Middle frontal gyrus (tissue), 1 donor: ENCODE measurements around the gene ADAMTS16.

Experiments
- DNase-seq: peaks from one replicate; pipeline ENCODE4 v3.0.0-alpha.2; 2015; ENCODE audit warnings: low spot score; ENCODE audit errors: extremely low spot score

Gene ADAMTS16

GRCh38 chr5:5341531-5342292, 201.6 kb downstream of the ADAMTS16 start:
- no peak for DNase-seq

- no peak for DNase-seq
Measured at GRCh38 chr5:5342784-5343183, 202.7 kb downstream of the ADAMTS16 start.

- DNase-seq, result no peak
Measured at GRCh38 chr5:5343568-5343967, 203.4 kb downstream of the ADAMTS16 start.

- no peak for DNase-seq
Measured at GRCh38 chr5:5344051-5344571, 204.0 kb downstream of the ADAMTS16 start.

GRCh38 chr5:5344606-5345005, 204.5 kb downstream of the ADAMTS16 start:
- DNase-seq, result no peak

- no peak for DNase-seq
Measured at GRCh38 chr5:5347442-5347841, 207.3 kb downstream of the ADAMTS16 start.

- no peak for DNase-seq
Measured at GRCh38 chr5:5348135-5348534, 208.0 kb downstream of the ADAMTS16 start.

GRCh38 chr5:5348576-5348975, 208.4 kb downstream of the ADAMTS16 start:
- DNase-seq, result no peak

GRCh38 chr5:5350101-5350500, 210.0 kb downstream of the ADAMTS16 start:
- no peak for DNase-seq

GRCh38 chr5:5351288-5351979, 211.3 kb downstream of the ADAMTS16 start:
- no peak for DNase-seq

- DNase-seq, result no peak
Measured at GRCh38 chr5:5352675-5353074, 212.5 kb downstream of the ADAMTS16 start.

- DNase-seq, result no peak
Measured at GRCh38 chr5:5353681-5354080, 213.6 kb downstream of the ADAMTS16 start.

- DNase-seq, result no peak
Measured at GRCh38 chr5:5356765-5357164, 216.6 kb downstream of the ADAMTS16 start.

GRCh38 chr5:5359618-5360017, 219.5 kb downstream of the ADAMTS16 start:
- no peak for DNase-seq

GRCh38 chr5:5360363-5360940, 220.3 kb downstream of the ADAMTS16 start:
- no peak for DNase-seq

GRCh38 chr5:5360941-5361520, 220.9 kb downstream of the ADAMTS16 start:
- DNase-seq, result no peak

GRCh38 chr5:5363045-5363444, 222.9 kb downstream of the ADAMTS16 start:
- DNase-seq, result no peak

- DNase-seq, result no peak
Measured at GRCh38 chr5:5364932-5365331, 224.8 kb downstream of the ADAMTS16 start.

GRCh38 chr5:5367739-5368138, 227.6 kb downstream of the ADAMTS16 start:
- DNase-seq, result no peak

- DNase-seq, result no peak
Measured at GRCh38 chr5:5369051-5369605, 229.0 kb downstream of the ADAMTS16 start.
